ENCODE results near the gene DRAP1.

GRCh38 chr11:65952052-65952521 is 32.9 kb downstream of the DRAP1 start:
- no peak for TF ChIP-seq CTCF (conservative IDR thresholded peaks at IDR 0.05; ENCODE audit: low read length)
- TF ChIP-seq EZH2phosphoT487 (IDR thresholded peaks at IDR 0.05; ENCODE audit: borderline replicate concordance) = no peak
